SHP77 (cell line): ENCODE measurements around the gene CTTN.

ENCODE experiments used
- DNase-seq, 2 experiments: peaks; one replicate each; lab custom pipeline; 2025; lab: John Stamatoyannopoulos, UW

Gene CTTN

GRCh38 chr11:70455354-70455753 is 57.0 kb downstream of the CTTN start:
- no peak for DNase-seq

GRCh38 chr11:70456921-70457532 is 58.7 kb downstream of the CTTN start:
- no peak for DNase-seq

- no peak for DNase-seq
These were observed 60.4 kb downstream of the CTTN start for GRCh38 chr11:70458736-70459135.

- DNase-seq, result no peak
These were observed 61.8 kb downstream of the CTTN start for GRCh38 chr11:70460111-70460510.

DNA sequence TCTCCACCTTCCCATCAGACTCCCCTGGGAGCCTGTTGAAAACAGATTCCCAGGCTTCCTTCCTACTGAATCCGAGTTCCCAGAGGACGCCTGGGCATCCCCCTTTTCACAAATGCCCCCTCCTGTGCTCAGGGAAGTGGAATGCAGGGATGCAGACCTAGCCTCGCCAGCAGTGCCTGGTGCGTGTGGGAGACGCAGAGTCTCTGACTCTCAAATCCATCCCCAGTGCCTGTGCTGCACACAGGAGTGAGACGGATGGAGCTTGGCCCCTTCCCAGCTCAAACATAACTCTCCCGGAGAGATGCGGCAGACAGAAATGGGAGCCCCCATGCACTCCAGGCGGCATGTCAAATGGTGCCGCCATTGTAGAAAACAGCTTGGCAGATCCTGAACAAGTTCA is 62.6 kb downstream of the CTTN start:
- no peak for DNase-seq

DNA sequence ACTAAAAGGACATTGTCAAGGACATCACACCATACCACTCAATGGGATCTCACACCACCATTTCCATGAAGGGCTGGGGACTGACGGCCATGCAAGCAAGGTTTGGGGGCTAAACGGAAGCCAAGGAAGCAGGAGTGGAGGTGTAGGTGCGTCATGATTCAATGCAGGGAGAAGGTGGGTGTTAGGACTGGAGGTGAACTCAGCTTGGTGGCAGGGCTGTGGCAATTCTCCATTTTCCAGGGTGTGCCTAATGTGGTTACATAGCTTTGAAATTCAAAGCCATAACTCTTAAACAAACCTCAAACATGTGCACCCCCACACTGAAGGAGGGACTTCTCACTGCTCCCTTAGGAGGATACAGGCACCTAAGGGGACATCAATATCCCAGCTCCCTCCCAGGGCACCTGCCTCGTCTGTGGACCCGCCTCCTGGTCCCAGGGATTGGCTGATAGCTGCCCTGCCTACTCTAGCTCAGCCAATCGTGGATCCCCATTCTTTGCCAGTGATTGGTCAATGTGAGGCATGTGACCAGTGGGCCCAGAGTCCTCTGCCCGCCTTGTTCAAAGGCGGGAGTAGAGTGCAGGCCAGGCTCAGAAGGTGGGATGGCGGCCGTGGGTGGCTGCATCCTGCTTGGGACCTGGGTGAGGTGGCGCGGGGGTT is 64.6 kb downstream of the CTTN start:
- no peak for DNase-seq

DNA sequence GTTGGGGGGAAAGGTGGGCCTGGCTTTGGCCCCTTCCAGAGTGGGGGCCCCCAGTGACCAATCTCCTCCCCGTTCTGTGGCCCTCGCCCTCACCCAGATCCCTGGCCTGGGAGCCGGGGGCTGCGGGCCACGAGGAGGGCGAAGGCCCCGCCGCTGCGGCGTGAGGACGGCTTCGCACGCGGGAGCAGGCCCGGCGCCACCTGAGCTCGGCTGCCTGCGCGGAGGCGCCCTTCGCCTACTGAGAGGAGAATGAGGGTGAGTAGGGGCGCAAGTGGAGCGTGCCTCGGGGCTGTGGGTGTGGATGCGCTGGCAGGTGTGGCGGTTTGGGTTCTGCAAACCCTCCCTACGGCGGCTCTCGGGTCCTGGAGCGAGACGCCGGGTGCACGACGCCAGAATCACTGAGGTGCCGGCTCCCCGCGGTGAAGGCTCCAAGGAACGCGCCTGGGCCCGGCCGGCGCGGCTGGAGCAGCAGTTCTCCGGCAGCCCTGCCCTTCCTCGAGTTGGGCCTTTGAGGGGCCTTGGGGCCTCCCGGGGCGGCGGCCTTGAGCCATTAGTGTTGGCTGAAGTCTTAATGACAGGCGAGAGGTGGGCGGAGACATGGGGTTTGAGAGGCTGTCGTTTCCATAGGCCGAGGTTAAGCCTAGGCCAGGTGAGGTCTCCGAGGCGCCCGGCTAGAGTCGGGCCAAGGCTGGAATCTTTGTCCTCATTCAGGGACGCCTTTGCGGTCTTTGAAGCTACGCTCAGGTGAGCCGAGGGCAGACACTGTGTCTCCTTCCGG is 65.3 kb downstream of the CTTN start:
- no peak for DNase-seq

DNA sequence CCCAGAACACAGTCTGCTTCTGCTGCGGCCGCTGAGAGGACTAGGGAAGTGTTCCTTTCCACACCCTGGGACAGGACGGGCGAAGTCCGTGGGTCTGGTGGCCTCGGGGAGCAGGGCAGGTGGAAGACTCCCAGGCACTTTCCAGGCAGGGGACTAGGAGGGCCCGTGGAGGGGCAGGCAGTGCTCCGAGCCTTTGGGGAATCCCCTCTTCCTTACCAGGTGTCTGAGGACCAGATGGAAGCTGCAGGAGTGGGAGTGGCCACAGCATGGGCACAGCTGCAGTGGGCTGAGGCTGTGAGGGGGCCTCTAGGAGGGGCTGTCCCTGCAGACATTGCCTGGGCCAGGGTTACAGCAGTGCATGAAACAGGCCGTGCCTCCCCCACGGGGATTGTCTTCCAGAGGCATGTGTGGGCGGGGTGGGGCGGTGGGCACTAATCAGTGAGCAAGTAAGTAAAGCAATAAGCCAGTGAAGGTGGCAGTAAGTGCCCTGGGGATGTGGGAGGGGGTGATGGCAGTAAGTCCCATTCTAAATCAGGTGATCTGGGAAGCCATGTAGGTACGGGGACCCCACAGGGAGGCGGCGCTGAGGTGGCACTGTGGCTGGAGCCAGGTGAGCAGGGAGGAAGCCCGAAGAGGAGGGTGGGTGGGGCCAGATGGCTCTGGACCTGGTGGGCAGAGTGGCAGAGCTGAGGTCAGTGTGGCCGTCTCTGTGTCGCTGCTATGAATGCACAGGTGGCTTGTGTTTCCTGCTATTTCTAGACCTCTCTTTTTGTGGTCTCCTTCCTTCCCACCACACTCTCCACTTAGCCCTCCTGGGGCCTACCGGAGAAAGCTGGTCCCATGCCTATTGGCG is 66.4 kb downstream of the CTTN start:
- no peak for DNase-seq

- no peak for DNase-seq
These were observed 67.8 kb downstream of the CTTN start for GRCh38 chr11:70466154-70466553.

GRCh38 chr11:70466596-70466995 is 68.3 kb downstream of the CTTN start:
- no peak for DNase-seq

DNA sequence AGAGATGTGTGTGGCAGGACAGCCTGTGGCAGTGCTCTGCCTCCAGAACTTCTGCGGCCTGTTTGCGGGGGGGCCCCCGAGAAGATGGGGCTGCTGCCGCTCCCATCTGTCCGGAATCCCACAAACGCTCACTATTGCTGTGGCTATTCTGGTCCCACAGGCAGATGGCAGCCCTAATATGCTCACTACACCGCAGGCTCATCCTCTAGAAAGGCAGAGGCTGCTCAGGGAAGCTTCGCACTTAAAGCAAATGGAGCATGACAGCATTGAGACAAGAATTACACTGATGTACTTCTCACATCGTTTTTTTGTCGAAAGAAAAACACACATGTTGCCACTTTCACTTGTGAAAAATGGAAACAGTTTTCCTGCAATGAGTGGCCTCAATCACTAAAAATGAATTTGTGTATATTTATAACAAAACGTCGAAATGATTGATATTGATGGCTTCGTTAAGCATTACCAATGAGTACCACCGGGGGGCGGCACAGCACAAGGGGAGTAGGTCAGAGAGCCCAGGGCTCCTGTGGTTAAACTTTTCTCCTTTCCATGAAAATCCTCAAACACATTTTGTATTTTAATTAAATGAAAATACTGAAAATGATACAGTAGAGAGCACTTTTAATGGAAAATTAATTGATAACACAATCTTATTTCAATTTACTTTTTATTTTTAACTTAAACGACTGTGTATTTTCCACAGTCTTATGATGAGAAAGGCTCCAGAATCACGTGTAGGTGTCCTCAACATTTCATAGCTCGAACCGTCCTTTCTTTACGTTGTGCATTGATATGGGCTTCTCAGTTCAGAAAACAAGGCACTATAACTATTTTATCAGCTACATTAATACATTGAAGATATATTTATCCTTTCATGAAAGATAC is 69.1 kb downstream of the CTTN start:
- peak; percentile 17 to 26 for DNase-seq

DNA sequence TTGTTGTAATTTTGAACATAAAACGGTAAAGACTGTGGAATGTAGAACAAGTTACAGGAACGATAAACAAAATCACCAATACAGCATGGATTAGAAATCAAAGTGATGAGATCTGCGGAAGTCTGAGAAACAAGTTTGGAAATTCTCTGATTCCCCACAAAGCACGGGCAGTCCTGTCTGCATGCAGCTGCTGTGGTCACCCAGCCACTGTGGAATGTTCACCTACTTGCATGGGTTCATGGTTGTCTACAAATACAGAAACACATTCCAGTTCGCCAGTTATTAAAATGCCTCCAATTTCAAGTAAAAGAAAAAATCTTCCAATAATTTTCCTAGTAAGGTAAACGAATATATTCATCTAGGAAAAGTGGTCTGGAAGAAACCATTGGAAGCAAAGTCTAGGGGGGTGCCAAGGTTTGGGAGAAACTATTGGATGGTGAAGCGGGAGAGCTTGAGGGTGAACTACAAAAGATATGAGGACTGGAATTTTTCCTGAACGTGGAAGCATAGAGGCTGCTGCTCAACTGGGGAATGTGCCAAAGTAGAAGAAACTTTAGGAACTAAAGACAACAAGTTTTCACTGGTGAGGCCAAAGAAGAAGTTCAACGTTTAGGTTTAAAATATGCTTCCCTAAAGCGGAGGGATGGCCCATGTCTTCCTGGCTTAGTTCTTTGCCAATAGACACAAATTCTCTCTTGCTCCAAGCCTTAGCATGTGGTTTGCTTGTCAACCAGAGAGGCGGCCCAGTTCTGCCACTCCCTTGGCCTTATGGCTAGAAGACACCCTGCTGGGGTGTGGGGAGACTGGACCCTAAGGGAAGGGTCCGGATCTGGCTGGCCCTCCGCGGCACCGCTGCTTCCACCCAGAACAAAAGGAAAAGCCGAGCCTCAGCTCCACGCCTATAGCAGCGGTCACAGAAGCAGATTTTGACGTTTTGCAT is 70.2 kb downstream of the CTTN start:
- DNase-seq, result no peak

- no peak for DNase-seq
These were observed 71.8 kb downstream of the CTTN start for GRCh38 chr11:70470127-70470526.

DNA sequence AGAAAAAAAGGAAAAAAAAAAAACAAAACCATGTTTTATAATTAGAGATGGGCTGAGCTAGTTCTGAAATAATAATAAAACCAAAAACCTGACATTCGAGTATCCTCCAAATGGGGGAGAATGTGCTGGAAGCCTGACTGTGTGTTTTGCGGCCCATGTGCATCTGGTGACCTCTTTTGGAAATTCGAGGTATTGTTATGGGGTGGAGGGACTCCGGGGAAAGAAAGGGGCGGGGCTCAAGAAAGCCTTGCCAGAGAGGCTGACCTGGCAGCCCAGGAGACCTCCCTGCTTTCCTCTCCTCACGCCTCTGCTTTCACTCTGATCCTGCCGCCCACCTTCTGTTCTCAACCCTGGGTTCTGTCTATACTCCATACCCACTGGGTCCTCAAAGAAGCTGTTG is 72.9 kb downstream of the CTTN start:
- DNase-seq, result peak in 1 of 2 experiments; percentile 32

DNA sequence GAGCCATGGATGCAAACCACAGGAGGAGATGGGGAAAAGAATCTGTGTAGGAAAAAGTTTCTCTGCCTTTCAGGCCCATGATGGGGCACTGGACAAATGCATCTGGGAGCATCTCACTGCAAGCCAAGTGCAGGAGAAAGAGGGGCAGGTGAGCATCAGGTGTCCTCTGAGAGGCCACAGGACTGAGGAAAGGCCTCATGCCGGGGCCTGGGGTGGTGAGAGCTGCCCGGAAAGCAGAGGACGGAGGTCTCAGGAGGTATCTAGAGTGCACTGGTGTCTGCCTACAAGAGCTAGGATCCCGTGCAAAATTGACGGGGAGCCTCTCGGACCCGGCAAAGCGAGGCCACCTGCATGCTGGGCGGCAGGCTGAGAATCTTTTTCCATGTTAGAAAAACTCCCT is 73.9 kb downstream of the CTTN start:
- no peak for DNase-seq

DNA sequence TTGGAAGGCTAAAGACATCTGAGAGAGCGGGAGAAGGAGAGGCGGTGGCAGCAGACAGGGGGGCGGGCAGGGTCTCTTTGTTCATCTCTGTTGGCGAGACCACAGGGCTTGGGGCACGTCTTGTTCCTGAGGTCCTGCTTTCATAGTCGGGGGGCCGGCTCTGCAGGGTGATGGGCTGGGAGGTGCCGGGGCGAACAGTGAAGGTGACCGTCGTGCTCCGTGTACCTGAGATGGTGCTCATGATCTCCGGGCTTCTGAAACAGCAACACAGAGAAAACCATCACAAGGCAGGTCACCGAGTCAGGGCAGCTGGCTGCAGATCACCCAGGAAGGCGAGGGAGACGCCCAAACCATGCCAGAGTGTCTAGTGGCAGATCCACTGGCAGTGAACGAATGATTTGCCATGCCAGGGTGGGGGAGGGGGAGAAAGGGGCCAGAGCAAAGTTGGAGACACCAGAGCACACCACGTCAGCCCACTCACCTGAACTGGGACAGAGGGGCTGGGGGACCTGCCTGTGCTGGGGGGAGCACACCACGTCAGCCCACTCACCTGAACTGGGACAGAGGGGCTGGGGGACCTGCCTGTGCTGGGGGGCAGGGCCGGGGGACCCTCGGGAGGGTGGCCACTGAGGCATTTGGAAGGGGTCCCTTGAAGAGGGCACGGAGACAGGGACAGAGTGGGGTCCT is 75.0 kb downstream of the CTTN start:
- no peak for DNase-seq

GRCh38 chr11:70473873-70474690 is 75.8 kb downstream of the CTTN start:
- DNase-seq, result no peak

DNA sequence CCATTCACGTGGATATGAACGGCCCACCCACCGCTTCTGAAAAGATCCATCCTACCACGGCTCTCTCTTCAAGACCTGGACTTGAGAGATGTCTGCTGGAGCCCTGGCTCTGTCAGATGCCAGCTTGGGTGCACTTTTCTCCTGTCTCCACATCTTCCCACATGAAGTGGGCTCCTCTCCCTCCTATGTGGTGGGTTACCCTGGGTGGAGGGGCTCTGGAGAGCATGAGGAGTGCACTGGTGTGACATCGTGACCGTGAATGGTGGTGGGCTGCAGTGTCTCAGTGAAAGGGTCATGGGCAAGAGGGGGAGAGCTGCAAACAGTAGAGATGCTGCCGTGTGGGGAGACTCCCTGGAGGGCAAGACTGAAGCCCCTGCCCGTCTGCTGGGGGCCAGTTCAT is 76.4 kb downstream of the CTTN start:
- no peak for DNase-seq

DNA sequence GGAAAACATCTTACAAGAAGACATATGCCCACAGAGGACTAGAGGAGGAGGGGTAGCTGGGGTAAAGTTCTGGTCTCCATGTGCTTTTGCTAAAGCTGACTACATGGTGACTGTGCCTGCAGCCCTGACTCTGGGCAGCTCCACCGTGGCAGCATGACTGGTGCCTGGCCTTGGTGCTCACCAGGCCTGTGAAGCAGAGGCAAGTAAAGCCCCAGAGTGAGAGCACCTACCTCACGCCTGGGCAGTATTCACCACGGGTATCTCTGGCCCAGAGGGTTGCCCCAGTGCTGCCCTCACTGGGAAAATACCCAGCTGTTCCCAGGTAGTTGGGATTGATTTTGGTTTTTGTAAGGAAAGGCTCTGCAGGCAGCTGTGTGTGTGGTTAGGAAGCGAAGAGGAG is 78.3 kb downstream of the CTTN start:
- no peak for DNase-seq
